ENCODE data around the gene SMIM35.

SMIM35 gene

DNA sequence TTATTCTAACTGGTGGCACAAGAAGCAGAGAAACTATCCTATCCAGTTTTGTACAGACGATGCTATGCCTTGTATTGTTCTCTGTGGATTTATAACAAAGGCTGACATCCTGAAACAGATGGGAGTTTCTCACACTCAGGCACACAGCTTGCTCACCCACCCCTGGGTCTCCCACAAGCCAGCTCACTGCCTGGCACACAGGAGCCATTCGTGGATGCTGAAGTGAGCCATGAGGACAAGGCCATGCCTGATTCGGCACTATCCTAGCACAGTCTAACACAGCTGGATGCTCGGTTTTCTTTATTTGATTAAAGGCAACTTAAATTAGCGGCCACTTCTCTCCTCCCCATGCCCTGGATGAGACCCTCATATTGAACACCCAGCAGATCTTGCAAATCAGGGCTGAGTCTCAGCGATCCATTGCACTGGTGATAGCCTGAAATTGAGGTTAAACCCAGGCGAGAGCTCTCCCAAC lies 35.6 kb downstream of the SMIM35 start:
- H3K9me3 ChIP-seq (ENCODE audit: control insufficient read depth, insufficient read depth, low read length), result no peaks in the 10 kb centered on the region
- H3K36me3 ChIP-seq (ENCODE audit: insufficient read depth, low read length), result no peaks in the 10 kb centered on the region
- H3K9ac ChIP-seq (ENCODE audit: low read depth, low read length), result no peak overlapping the region
- H3K4me1 ChIP-seq (ENCODE audit: insufficient read depth, low read length), result no peaks in the 10 kb centered on the region

DNA sequence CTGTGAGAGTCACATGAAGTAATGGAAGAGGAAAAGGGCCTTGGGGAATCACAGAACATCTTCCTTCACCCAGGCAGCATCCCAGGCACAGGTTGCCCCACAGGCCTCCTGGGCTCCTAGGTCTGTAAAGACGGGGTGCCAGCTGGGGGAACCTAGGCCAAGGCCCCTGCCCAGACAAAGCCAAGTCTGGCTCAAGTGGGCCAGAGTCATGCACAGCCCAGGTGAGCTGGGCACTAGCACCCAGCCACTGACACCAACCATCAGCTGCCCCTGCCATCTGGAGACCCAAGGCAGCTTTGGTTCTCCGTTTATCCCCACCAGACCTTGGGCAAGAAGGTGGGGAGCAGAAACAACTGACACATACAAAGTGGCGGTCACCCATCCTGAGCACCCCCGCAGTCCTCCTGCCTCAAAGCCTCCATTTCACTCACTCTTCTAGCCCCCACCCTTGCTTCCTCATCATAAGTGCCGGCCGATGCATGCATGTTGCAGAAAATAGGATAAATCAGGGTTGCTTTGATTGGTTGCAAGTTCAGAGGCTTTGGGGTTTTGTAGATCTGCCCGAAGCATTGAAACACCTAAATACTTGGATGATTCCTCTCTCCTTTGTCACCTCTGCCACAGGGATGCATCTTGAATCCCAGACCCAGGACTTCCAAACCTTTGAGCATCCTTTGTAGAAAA lies 36.4 kb downstream of the SMIM35 start:
- Histone ChIP-seq H3K9ac (ENCODE audit: low read depth, low read length) (no peak overlapping the region), H3K9me3 (ENCODE audit: control insufficient read depth, insufficient read depth, low read length) (no peaks in the 10 kb centered on the region), H3K36me3 (ENCODE audit: insufficient read depth, low read length) (no peaks in the 10 kb centered on the region), H3K4me1 (ENCODE audit: insufficient read depth, low read length) (no peaks in the 10 kb centered on the region)

DNA sequence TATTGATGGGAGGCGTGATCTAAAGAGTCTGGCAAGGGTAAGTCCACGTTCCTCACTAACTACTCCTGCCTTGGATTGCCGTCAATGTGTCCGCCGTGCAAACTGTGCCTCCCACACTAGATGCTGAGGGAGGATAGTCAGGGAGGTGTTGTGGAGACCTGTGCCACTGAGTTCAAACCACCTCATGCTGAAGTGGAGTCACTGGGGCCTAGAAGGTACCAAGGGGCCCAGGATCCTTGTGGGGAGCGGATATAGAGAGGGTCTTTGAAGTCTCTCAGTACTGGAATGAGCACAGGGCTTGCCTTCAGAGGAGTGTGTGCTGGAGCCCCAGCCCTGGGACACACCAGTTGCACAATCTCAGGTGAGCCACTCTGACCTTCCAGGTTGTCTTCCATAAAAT lies 37.0 kb downstream of the SMIM35 start:
- Histone ChIP-seq H3K9me3 (ENCODE audit: control insufficient read depth, insufficient read depth, low read length) (no peaks in the 10 kb centered on the region), H3K36me3 (ENCODE audit: insufficient read depth, low read length) (no peaks in the 10 kb centered on the region)

GRCh38 chr11:118048472-118049370 lies 38.0 kb downstream of the SMIM35 start:
- Histone ChIP-seq H3K9me3 (ENCODE audit: control insufficient read depth, insufficient read depth, low read length) (no peaks in the 10 kb centered on the region), H3K36me3 (ENCODE audit: insufficient read depth, low read length) (no peaks in the 10 kb centered on the region), H3K4me1 (ENCODE audit: insufficient read depth, low read length) (no peaks in the 10 kb centered on the region), H3K9ac (ENCODE audit: low read depth, low read length) (no peak overlapping the region)

More for the DNA sequence above, 37.0 kb downstream of the SMIM35 start:
- Histone ChIP-seq H3K4me1 (ENCODE audit: insufficient read depth, low read length) (no peaks in the 10 kb centered on the region), H3K9ac (ENCODE audit: low read depth, low read length) (no peak overlapping the region)

GRCh38 chr11:118047749-118048148 lies 39.0 kb downstream of the SMIM35 start:
- no peaks in the 10 kb centered on the region for H3K36me3 ChIP-seq (ENCODE audit: insufficient read depth, low read length)
- H3K4me1 ChIP-seq (ENCODE audit: insufficient read depth, low read length), result no peaks in the 10 kb centered on the region
- H3K9ac ChIP-seq (ENCODE audit: low read depth, low read length), result no peak overlapping the region
- no peaks in the 10 kb centered on the region for H3K9me3 ChIP-seq (ENCODE audit: control insufficient read depth, insufficient read depth, low read length)

GRCh38 chr11:118046964-118047700 lies 39.6 kb downstream of the SMIM35 start:
- H3K9ac ChIP-seq (ENCODE audit: low read depth, low read length), result no peak overlapping the region
- no peaks in the 10 kb centered on the region for H3K4me1 ChIP-seq (ENCODE audit: insufficient read depth, low read length)
- H3K9me3 ChIP-seq (ENCODE audit: control insufficient read depth, insufficient read depth, low read length), result no peaks in the 10 kb centered on the region
- H3K36me3 ChIP-seq (ENCODE audit: insufficient read depth, low read length), result no peaks in the 10 kb centered on the region

DNA sequence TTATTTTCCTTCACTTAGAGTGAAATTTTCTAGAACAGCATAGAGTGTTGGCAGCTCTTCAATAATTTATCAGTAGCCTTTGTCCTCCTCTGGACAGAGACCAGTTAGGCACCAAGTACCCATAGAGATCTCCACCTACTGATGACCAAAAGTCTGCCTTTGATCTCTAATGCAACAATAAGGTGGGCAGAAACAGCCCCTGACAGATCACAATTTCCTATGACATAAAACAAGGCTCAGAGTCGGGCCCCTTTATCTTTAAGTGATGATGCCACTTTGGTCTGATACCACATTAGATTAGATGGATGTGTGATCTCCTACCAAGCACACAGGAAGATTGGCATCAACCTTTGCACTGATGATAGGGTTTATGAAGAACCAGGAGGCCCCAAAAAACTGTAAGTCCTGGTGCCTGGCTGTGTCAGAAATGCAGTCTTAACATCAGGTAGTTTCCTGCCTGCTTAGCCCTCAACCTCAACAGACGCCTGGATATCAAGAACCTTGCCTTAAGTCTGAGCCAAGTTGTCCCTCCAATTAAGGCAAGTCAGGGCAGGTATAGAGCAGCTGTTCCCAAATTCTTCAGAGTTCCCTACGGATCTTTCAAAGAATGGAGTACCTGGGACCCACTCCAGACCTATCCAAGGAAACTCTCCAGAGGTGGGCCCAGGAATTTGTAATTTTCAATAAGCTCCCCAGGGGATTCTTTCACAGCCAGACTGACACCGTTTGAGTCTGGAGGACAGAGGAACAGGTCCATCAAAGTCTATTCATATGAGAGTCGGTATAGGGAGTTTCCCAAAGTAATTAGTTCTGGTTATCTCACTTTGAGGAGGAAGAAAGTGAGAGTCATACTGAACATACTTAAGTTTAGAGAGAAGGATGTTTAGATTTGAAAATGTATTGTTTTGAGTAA lies 40.5 kb downstream of the SMIM35 start:
- Histone ChIP-seq H3K36me3 (ENCODE audit: insufficient read depth, low read length) (no peaks in the 10 kb centered on the region), H3K9me3 (ENCODE audit: control insufficient read depth, insufficient read depth, low read length) (no peaks in the 10 kb centered on the region), H3K9ac (ENCODE audit: low read depth, low read length) (no peak overlapping the region), H3K4me1 (ENCODE audit: insufficient read depth, low read length) (no peaks in the 10 kb centered on the region)

GRCh38 chr11:118045191-118045590 lies 41.6 kb downstream of the SMIM35 start:
- H3K9ac ChIP-seq (ENCODE audit: low read depth, low read length), result no peak overlapping the region
- H3K36me3 ChIP-seq (ENCODE audit: insufficient read depth, low read length), result no peaks in the 10 kb centered on the region
- no peaks in the 10 kb centered on the region for H3K4me1 ChIP-seq (ENCODE audit: insufficient read depth, low read length)
- no peaks in the 10 kb centered on the region for H3K9me3 ChIP-seq (ENCODE audit: control insufficient read depth, insufficient read depth, low read length)

- no peak overlapping the region for H3K9ac ChIP-seq (ENCODE audit: low read depth, low read length)
- H3K4me1 ChIP-seq (ENCODE audit: insufficient read depth, low read length), result no peaks in the 10 kb centered on the region
- no peaks in the 10 kb centered on the region for H3K9me3 ChIP-seq (ENCODE audit: control insufficient read depth, insufficient read depth, low read length)
- H3K36me3 ChIP-seq (ENCODE audit: insufficient read depth, low read length), result no peaks in the 10 kb centered on the region
These were observed 44.0 kb downstream of the SMIM35 start for GRCh38 chr11:118042796-118043195.

- no peaks in the 10 kb centered on the region for H3K36me3 ChIP-seq (ENCODE audit: insufficient read depth, low read length)
- H3K9ac ChIP-seq (ENCODE audit: low read depth, low read length), result no peak overlapping the region
- H3K9me3 ChIP-seq (ENCODE audit: control insufficient read depth, insufficient read depth, low read length), result no peaks in the 10 kb centered on the region
- H3K4me1 ChIP-seq (ENCODE audit: insufficient read depth, low read length), result no peaks in the 10 kb centered on the region
These were observed 44.6 kb downstream of the SMIM35 start for GRCh38 chr11:118042141-118042540.

- H3K9me3 ChIP-seq (ENCODE audit: control insufficient read depth, insufficient read depth, low read length), result no peaks in the 10 kb centered on the region
- no peak overlapping the region for H3K9ac ChIP-seq (ENCODE audit: low read depth, low read length)
- H3K36me3 ChIP-seq (ENCODE audit: insufficient read depth, low read length), result no peaks in the 10 kb centered on the region
These were observed 53.3 kb downstream of the SMIM35 start for GRCh38 chr11:118033443-118033842.

GRCh38 chr11:118028626-118029025 lies 58.1 kb downstream of the SMIM35 start:
- no peak overlapping the region for H3K9ac ChIP-seq (ENCODE audit: low read depth, low read length)

More at GRCh38 chr11:118033443-118033842, 53.3 kb downstream of the SMIM35 start:
- H3K4me1 ChIP-seq (ENCODE audit: insufficient read depth, low read length), result no peaks in the 10 kb centered on the region

DNA sequence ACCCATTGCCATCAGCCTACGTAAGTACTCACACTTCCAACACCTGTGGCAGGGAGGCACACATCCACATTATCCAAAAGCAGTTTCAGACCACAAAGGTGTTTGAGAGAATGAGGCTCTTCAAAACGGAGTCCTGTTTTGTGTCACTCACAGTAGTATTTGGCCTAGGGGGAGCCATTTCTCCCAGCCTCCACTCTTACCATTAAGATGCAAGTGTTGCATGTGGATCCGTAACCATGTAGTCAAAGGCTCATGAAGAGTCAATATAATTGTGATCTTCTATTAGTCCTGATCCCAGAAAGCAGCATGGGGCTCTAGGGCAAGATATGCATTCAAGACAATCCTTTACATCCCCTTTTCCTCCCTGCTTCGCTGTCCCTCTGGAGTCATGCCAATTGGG lies 59.1 kb downstream of the SMIM35 start:
- Histone ChIP-seq H3K9me3 (ENCODE audit: control insufficient read depth, insufficient read depth, low read length) (no peaks in the 10 kb centered on the region; the same call in 1 of the 2 replicates), H3K36me3 (ENCODE audit: insufficient read depth, low read length) (no peaks in the 10 kb centered on the region)

More at GRCh38 chr11:118028626-118029025, 58.1 kb downstream of the SMIM35 start:
- Histone ChIP-seq H3K9me3 (ENCODE audit: control insufficient read depth, insufficient read depth, low read length) (no peaks in the 10 kb centered on the region; the same call in 1 of the 2 replicates), H3K4me1 (ENCODE audit: insufficient read depth, low read length) (no peaks in the 10 kb centered on the region), H3K36me3 (ENCODE audit: insufficient read depth, low read length) (no peaks in the 10 kb centered on the region)

More for the DNA sequence above, 59.1 kb downstream of the SMIM35 start:
- no peak overlapping the region for H3K9ac ChIP-seq (ENCODE audit: low read depth, low read length)
- no peaks in the 10 kb centered on the region for H3K4me1 ChIP-seq (ENCODE audit: insufficient read depth, low read length)
